ENCODE results near the gene PDE4C. TPM values are rescaled to one million over a fixed set of nuclear protein-coding genes. Genes with fewer than 3 reads are reported as not detected.

PDE4C gene
- total and polyA plus RNA-seq, 9 of the 15 experiments (the other 6 are each of a cell fraction or from before 2014, with no cell fraction given), result 0.04 to 0.91 (median 0.20) TPM; not detected in 1

GRCh38 chr19:18203863-18204393 is 22.3 kb downstream of the PDE4C start, which contains the start of gene RAB3A (continued):
- TF ChIP-seq ZNF395 (CRISPR knock-in tag; IDR thresholded peaks at IDR 0.05) (no peak), ESRRA (IDR thresholded peaks at IDR 0.05; ENCODE audit: borderline replicate concordance, low read depth) (peak; percentile 65; the same call in 1 of the 2 replicates), ZNF146 (CRISPR knock-in tag; IDR thresholded peaks at IDR 0.05; ENCODE audit: unreplicated experiment) (no peak), BRD4 (IDR thresholded peaks at IDR 0.05) (no peak), ILK (tag; IDR thresholded peaks at IDR 0.05; ENCODE audit: borderline replicate concordance, low read depth) (no peak), CTBP1 (IDR thresholded peaks at IDR 0.05; ENCODE audit: borderline replicate concordance) (peak; percentile 60), CCNT2 (IDR thresholded peaks at IDR 0.05; ENCODE audit: borderline replicate concordance, extremely low read depth, insufficient read length, low read depth, low read length) (peak; percentile 31), RBM25 (IDR thresholded peaks at IDR 0.05; ENCODE audit: low read depth, low read length, severe bottlenecking) (peak; percentile 98), ZFP36 (IDR thresholded peaks at IDR 0.05; ENCODE audit: low read depth, low read length, partially characterized antibody) (peak; percentile 74), L3MBTL2 (IDR thresholded peaks at IDR 0.05) (no peak), CHD2 (IDR thresholded peaks at IDR 0.05; ENCODE audit: low read depth, low read length) (peak; percentile 93), IRF2 (CRISPR knock-in tag; IDR thresholded peaks at IDR 0.05) (no peak), ZBTB40 (IDR thresholded peaks at IDR 0.05) (no peak), ZBTB40 (CRISPR knock-in tag; IDR thresholded peaks at IDR 0.05) (no peak), TRIM25 (IDR thresholded peaks at IDR 0.05; ENCODE audit: borderline replicate concordance) (no peak), TAF15 (IDR thresholded peaks at IDR 0.05; ENCODE audit: low read depth, low read length) (no peak), ZFP1 (CRISPR knock-in tag; IDR thresholded peaks at IDR 0.05) (no peak)
